Neutrophil (primary cell): ENCODE data around the gene ARSH.

Experiments used
- H3K27ac ChIP-seq: fragments of 200-600 bp; sonication (generic); 2 replicates; pipeline ENCODE4 v1.5.1; 2016; ENCODE audit warnings: mild to moderate bottlenecking, moderate library complexity
- H3K27me3 ChIP-seq: fragments of 200-600 bp; sonication (generic); 2 replicates; pipeline ENCODE4 v1.6.0; 2016; ENCODE audit warnings: mild to moderate bottlenecking
- H3K36me3 ChIP-seq: fragments of 200-600 bp; sonication (generic); 2 replicates; pipeline ENCODE4 v1.5.1; 2017
- H3K4me1 ChIP-seq, 2 experiments: fragments of 200-600 bp in 1 of 2; sonication (generic) in 1 of 2; 1 replicate in 1 of 2; 2 replicates in 1 of 2; pipeline versions ENCODE4 v1.5.1 to v1.6.1; 2013 to 2016; ENCODE audit warnings: low read depth in 1 of 2, low read length in 1 of 2, mild to moderate bottlenecking in 1 of 2, moderate library complexity in 1 of 2; ENCODE audit not compliant: control insufficient read depth in 1 of 2, insufficient read depth in 1 of 2
- H3K4me3 ChIP-seq, 2 experiments: fragments of 200-600 bp in 1 of 2; sonication (generic) in 1 of 2; 1 replicate in 1 of 2; 2 replicates in 1 of 2; pipeline ENCODE4 v1.5.1; 2013 to 2016; ENCODE audit warnings: low read depth in 1 of 2, low read length in 1 of 2, mild to moderate bottlenecking in 1 of 2, moderate library complexity in 1 of 2
- H3K9me3 ChIP-seq: fragments of 200-600 bp; sonication (generic); 2 replicates; pipeline ENCODE4 v1.5.1; 2016
- TF ChIP-seq, protein P1 (sequence below): fragments of 200-600 bp; sonication (generic); IDR thresholded peaks from 2 replicates; pipeline ENCODE4 v1.5.1; 2016; ENCODE audit warnings: antibody characterized with exemption

The ARSH gene

DNA sequence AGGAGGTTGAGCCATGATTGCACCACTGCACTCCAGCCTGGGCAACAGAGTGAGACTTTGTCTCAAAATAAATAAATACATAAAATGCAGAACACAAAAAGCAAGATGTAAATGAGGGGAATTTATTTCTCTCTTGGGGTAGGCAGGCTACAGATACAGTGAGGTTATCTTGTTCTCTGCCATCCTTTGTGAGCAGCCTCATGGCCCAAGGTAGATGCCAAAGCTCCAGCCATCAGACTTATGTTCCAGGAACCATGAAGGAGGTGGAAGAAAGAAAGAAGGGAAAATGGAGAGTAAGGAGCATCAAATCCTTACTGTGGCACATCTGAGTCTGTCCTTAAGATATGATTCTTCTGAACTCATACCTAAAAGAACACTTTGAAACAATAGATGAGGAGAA is 11.1 kb downstream of the ARSH start:
- Histone ChIP-seq H3K9me3 (no peaks in the 10 kb centered on the region), H3K4me1 (no peaks in the 10 kb centered on the region), H3K4me3 (no peak overlapping the region), H3K36me3 (no peaks in the 10 kb centered on the region), H3K27ac (no peak overlapping the region), H3K27me3 (no peaks in the 10 kb centered on the region)
- TF ChIP-seq, protein P1, sequence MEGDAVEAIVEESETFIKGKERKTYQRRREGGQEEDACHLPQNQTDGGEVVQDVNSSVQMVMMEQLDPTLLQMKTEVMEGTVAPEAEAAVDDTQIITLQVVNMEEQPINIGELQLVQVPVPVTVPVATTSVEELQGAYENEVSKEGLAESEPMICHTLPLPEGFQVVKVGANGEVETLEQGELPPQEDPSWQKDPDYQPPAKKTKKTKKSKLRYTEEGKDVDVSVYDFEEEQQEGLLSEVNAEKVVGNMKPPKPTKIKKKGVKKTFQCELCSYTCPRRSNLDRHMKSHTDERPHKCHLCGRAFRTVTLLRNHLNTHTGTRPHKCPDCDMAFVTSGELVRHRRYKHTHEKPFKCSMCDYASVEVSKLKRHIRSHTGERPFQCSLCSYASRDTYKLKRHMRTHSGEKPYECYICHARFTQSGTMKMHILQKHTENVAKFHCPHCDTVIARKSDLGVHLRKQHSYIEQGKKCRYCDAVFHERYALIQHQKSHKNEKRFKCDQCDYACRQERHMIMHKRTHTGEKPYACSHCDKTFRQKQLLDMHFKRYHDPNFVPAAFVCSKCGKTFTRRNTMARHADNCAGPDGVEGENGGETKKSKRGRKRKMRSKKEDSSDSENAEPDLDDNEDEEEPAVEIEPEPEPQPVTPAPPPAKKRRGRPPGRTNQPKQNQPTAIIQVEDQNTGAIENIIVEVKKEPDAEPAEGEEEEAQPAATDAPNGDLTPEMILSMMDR, result no peak

DNA sequence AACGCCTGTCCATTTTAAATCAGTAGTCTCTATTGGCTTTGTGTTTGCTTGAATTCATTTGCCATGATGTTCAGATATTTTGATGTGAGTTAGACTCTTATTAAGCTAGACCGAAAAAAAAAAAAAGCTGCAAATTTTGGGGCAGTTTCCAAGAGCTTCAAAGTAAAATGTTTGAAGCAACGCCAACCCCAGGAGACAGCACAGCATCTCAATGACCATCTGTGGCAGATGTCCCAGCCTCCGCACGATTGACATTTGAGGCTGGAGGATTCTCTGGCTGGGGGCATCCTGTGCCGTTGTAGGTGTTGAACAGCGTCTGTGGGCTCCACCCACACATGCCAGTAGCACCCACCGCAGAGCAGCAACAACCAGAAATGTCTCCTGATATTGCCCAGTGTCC is 17.8 kb downstream of the ARSH start:
- Histone ChIP-seq H3K9me3 (no peaks in the 10 kb centered on the region), H3K4me1 (no peaks in the 10 kb centered on the region), H3K27ac (no peak overlapping the region), H3K27me3 (no peaks in the 10 kb centered on the region), H3K4me3 (no peak overlapping the region), H3K36me3 (no peaks in the 10 kb centered on the region)
- TF ChIP-seq, protein P1, result no peak

DNA sequence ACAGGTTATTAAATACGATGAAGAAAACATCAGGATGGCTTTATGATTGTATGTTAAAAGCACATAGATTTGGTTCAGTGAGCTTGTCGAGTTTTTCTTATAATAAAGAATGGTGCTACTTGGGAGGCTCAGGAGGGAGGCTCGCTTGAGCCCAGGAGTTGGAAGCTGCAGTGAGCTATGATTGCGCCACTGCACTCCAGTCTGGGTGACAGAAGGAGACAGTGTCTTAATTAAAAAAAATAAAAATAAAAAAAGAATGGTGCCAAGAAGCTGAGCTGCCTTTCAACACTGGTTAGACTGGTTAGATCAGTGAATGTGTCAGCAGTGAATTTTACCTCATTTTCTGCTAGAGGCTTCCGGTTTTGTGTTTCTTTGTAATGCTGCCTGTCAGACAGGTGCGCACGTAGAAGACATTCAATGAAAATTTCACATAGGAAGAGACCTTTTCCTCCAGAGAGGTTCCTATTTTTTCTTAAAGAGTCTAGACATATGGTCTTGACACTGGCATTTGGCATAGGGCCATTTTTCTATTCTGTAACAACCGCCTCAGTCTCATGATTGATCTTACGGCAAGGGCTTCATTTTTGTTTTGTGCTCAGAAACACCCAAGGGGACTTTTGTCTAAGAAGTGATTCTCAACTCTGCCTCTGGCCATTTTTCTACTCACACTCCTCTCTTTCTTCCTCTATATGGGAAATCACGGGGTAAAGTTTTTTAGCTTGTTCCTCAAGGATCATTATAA is 19.9 kb downstream of the ARSH start:
- TF ChIP-seq, protein P1, result no peak
- no peaks in the 10 kb centered on the region for H3K9me3 ChIP-seq
- no peak overlapping the region for H3K4me3 ChIP-seq
- H3K4me1 ChIP-seq, result no peaks in the 10 kb centered on the region
- no peaks in the 10 kb centered on the region for H3K36me3 ChIP-seq
- H3K27me3 ChIP-seq, result no peaks in the 10 kb centered on the region
- no peak overlapping the region for H3K27ac ChIP-seq

DNA sequence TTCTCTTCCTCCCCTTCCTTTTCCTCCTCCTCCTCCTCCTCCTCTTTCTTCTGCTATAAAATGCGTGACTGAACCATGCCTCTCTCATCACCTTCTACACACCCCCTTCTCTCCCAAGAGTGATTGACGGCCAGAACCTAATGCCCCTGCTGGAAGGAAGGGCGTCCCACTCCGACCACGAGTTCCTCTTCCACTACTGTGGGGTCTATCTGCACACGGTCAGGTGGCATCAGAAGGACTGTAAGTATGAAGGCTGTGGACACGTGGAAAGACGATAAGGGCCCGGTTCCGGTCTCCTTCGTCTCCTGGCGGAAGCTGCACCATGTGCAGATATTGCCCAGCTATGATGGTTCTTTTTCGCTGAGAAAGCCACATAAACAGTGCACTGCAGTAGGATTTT is 22.8 kb downstream of the ARSH start:
- H3K4me3 ChIP-seq, result no peak overlapping the region
- no peaks in the 10 kb centered on the region for H3K4me1 ChIP-seq
- H3K36me3 ChIP-seq, result no peaks in the 10 kb centered on the region
- TF ChIP-seq, protein P1, result no peak
- no peak overlapping the region for H3K27ac ChIP-seq
- H3K9me3 ChIP-seq, result no peaks in the 10 kb centered on the region
- H3K27me3 ChIP-seq, result no peaks in the 10 kb centered on the region

DNA sequence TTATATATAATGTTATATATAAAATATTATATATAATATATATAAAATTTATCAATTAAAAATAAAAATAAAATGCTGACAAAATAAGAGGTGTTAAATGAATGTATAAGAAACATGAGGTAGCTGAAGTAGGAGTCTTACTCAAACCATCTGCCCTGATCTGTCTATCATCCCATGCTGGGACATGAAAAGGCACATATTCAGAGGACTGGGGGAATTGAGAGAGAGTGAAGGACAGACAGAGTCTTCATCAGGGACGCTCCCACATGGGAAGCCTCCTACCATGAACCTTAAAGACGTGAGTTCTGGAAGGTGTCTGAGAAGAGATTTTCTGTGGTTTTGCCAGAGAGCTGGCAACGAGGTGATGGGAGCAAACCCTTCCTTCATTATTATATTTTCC is 30.9 kb downstream of the ARSH start:
- Histone ChIP-seq H3K27ac (no peak overlapping the region), H3K4me1 (no peaks in the 10 kb centered on the region), H3K9me3 (no peaks in the 10 kb centered on the region), H3K4me3 (no peak overlapping the region), H3K36me3 (no peaks in the 10 kb centered on the region), H3K27me3 (no peaks in the 10 kb centered on the region)
- TF ChIP-seq, protein P1, result no peak
